HG02943 (cell line): Measurements from ENCODE around the gene SLC25A27.
"Not testable (repeated sequence)": the region's sequence is repeated elsewhere in the genome, so short reads cannot be mapped to it uniquely, and the experiment has no call there.

Source experiments
- ATAC-seq: cut with Tn5 transposase; IDR thresholded peaks from one replicate; pipeline ENCODE4 v1.9.1; 2021; ENCODE audit warnings: mild to moderate bottlenecking, low read depth, moderate library complexity; ENCODE audit not compliant: unreplicated experiment

SLC25A27 gene, protein sequence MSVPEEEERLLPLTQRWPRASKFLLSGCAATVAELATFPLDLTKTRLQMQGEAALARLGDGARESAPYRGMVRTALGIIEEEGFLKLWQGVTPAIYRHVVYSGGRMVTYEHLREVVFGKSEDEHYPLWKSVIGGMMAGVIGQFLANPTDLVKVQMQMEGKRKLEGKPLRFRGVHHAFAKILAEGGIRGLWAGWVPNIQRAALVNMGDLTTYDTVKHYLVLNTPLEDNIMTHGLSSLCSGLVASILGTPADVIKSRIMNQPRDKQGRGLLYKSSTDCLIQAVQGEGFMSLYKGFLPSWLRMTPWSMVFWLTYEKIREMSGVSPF

DNA sequence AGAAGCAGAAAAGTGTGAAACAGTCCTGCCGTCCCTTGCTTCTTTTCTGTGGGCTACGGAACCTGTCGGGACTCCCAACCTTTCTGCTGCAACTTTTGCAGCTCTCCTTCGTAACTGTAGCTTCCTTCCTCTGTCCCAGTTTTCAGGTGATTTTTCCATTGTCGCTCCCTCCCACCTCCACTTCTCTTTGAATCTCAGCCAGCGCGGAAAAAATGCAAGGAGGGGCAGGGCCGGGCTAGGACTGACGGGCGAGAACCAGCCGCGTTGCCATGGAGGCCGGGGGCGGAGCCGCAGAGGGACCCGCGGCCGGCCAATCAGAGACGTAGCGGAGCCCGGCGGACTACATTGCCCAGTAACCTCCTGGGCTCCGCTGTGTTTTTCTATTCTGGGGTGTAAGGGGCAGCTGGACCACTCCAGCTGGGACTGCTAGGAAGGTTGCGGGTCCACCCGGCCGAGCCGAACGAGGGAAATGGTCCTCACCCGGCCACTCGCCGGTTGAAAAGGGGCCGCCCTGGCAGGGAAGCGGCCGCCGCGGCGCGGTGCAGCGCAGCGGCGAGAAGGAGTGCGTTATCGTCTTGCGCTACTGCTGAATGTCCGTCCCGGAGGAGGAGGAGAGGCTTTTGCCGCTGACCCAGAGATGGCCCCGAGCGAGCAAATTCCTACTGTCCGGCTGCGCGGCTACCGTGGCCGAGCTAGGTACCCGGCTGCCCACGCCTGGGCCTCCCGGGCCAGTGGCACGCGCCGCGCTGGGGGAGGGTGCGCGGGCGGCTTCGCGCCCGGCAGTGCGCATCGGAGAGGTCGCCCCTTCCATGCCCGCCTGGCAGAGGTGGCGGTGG lies at the start of gene SLC25A27, which contains the start of gene CYP39A1:
Gene SLC25A27 (plus strand): TSS at position 373 of the 836 bp plus-strand sequence. CDS start 218 bp downstream, at position 591.
Gene CYP39A1 (minus strand): TSS at position 216 of the 836 bp plus-strand sequence. CDS start 236 bp downstream, outside the sequence.
- peak; percentile 100 for ATAC-seq

DNA sequence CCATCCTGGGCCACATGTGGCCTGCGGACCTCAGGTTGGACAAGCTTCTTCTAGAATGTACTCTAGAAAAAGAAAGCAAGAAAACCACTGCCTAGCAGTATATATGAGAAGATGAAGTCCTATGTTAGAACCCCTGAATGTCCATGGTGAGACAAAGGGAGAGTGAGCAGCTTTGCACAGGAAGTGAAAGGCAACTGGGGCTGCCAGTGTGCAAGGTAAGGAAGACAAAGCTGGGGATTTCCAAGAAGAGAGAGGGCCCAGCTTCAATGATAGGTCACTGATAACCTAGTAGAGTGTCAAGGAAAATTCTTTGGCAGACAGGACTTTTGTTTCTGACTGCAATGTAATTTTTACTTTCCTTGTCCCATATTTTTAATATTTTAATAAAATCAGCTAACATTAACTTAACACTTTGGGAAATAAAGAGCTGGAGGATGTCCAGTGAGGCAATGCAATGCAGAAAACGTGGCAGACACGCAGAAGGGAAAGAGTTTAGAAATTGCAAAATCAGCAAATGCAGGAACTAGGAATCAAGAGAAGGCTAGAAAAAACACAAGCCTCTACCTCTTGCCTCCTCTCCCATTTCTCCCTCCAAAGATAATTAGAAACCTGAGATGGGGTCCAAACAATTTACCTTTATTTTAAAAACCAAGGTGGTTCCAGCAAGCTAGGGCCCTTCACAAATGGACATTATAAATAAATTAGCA lies 47.5 kb upstream of the SLC25A27 start:
- no peak for ATAC-seq

DNA sequence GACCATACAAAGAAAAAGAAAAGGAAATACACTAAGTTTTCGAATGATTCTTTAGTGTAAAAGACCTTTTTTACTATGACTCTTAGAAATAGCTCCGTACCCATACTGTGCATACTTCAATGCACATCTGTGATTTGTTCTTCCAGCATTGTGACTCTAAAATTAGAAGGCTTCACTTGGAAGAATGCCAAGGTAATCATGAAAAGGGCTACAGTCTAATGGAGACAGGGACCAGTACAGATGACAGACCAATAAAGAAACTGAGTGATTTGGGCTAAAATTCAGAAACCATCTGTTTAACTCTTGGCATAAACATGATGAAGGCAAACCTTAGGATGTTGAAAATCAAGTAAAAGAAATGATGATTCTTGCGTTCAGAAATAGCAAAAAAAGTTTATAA lies 46.4 kb upstream of the SLC25A27 start:
- ATAC-seq: no peak

DNA sequence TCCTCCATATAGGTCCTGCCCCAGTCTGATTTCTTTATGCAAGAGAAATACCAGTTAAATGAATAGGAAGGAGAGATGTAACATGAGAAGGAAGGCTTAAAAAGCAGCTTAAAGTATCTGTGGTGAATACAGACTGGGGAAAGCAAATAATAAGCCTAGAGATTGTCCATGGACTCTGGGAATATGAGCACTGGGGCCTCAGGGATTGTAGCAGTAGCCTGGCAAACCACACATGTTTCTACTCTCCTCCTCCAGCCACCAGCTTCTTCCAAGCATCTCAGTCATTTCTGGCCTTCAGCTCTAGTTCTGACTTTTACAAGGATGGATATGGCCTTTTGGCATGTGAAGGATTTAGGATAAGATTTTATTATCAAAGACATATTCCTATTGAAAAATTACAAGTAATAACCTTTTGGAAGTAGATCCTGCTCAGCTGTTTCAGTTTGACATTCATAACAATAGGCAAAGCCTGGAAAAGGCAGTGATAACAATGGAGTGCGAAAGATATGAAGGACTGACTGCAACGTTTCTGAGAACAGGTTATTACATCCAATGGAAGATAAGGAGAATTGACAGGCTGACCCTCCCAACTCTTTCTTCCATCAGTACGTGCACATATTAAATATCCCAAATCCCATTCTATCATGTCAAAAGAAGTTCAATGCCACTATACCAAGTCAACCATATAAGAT lies 41.8 kb upstream of the SLC25A27 start:
- no peak for ATAC-seq

DNA sequence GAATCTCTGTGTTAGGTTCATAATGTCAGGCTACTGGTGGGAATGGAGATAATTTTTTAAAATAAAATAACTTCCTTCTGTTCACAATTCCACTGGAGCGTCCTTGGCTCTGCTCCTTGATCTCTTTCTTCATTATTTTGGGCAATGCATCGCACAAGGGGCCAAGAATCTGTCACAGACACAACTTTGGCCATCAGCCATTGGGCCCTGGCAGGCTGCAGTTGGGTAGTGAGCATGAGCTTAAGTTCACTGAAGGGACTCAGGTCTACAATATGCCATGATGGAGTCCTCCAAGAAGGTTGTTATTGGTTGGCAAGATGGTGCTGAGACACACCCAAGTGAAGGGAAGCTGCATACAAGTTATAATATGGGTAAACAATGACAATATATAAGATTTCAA lies 40.1 kb upstream of the SLC25A27 start:
- ATAC-seq: no peak

DNA sequence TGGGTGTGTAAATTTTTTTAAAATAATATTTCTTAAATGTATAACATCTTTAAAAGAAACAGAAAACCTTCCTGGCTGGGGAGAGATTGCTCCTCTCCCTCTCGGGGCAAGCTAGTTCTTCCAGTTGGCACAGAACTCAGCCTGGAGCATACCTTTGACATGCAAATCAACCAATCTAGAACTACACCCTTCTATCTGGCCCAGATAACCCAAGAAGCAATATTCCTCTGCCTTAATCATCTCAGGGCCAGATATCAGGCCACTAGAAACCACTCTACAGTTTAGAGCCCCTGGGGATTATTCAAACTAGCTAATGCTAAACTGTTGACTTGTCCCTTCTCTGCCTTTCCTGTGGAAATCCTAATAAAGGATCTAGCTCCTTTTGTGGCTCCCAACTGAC lies 34.0 kb upstream of the SLC25A27 start:
- no peak for ATAC-seq

DNA sequence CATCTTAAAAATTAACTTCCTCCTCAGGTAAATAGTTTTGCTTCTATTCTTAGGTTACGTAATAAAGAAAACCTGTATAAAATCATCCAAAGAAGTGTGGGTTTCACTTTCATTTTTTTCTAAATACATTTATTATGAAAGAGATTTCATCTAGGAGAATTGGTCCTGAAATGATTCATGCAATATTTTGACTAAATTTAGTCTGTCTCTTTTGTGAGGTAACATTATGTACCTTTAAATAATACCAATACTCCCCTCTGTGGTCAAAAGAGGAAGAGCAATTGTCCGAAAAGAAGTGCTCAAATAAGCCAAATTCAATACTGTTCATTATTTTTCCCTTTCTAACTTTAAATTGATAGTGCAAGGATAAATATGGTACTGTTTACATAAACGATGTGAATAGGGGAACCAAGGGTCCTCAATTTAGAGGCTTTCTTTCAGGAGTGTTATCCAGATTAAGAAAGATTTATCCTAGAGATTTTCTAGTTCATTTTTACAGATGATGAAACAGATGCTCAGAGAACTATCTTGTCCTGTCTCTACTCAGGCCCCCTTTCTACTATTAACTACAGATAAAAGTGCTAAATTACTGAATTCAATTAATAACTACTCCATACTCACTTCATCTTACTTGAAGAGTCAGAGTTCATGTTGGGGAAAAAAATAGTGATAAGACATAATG lies 26.4 kb upstream of the SLC25A27 start:
- ATAC-seq: no peak

DNA sequence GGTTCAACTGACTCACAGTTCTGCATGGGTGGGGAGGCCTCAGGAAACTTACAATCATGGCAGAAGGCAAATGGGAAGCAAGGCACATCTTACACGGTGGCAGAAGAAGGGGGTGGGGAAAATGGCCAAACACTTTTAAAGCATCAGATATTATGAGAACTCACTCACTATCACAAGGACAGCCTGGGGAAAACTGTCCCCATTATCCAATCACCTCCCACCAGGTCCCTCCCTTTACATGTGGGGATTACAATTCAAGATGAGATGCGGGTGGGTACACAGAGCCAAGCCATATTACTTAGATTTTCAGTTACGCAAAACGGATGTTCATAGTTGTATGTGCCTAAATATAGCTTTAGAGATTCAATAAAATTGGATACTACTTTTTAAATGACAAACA lies 25.8 kb upstream of the SLC25A27 start:
- no peak for ATAC-seq

DNA sequence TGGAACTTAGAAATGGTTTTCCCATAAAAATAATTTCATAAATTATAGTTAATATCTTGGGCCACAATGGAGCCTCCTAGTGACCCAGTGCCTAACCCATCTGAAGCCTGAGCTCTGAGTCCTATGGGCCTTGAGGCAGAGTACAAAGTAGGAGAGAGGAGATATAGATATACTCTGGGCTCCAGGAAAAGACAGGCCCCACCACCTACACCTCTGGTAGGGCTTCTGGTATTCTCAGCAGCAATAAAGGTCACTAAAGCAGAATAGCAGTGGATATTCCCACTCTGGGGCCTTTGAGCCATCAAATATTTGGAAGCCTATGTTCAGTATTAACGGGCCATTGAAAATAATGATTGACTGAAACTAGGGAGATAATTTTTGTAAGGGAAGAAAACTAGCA lies 24.3 kb upstream of the SLC25A27 start:
- ATAC-seq: no peak

DNA sequence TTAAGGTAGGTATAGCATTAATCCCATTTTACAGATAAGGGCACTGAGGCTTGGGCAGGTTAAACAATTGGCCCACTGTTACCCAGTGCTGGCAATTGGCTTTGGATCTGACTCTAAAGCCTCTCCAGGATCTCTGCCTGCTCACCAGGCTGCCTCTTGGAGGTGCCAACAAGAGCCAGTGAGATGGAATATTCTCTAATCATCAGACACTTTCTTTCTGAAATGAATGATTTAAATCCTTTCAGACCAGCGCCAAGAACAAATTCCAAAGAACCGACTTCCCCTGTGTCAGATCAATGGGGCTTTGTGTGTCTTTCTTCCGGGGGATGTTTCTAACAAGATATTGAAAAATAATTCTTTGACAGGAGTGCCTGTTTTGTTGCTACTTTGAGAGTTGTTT lies 23.8 kb upstream of the SLC25A27 start:
- ATAC-seq: no peak

DNA sequence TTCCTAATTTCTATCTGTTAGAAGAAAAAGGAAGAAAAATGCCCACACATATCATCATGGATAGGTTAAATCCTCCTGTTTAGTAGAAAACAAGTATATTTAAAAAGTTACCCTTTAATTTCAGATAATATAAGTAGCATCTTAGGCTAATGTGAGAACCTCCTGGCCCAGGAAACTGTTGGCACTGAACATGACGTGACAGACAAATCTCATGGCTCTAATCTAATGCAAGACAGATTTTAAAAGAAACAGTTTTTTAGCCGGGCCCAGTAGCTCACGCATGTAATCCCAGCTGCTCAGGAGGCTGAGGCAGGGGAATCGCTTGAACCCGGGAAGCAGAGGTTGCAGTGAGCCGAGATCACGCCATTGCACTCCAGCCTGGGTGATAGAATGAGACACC lies 23.1 kb upstream of the SLC25A27 start:
- no peak for ATAC-seq

DNA sequence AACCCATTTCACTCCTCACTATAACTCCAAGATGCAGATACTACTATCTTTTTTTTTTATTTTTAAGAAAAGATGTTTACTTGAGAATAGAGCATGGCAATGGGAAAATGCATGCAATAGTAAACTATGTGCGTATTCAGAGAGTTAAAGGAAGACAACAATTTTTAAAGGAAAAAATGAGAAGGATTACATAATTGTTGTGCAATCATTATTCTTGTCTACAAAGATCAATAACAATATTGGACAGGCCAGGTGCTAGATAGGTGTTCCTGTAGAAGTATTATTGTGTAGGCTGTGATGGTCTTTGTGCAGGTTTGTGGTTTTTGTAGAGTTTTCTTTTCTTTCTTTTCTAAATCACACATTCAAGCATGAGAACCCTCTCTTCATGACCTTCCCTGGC lies 20.7 kb upstream of the SLC25A27 start:
- ATAC-seq: no peak

DNA sequence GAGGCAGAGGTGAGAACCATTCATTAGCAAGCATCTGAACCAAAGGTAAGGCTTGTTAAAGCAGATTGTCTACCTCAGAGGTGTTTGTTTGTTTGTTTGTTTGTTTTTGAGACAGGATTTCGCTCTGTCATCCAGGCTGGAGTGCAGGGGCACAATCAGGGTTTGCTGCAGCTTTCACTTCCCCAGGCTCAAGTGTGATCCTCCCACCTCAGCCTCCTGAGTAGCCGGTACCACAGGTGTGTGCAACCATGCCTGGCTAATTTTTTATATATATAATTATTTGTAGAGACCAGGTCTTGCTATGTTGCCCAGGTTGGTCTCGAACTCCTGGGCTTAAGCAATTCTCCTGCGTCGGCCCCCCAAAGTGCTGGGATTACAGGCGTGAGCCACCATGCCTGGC lies 17.3 kb upstream of the SLC25A27 start:
- ATAC-seq: no peak

DNA sequence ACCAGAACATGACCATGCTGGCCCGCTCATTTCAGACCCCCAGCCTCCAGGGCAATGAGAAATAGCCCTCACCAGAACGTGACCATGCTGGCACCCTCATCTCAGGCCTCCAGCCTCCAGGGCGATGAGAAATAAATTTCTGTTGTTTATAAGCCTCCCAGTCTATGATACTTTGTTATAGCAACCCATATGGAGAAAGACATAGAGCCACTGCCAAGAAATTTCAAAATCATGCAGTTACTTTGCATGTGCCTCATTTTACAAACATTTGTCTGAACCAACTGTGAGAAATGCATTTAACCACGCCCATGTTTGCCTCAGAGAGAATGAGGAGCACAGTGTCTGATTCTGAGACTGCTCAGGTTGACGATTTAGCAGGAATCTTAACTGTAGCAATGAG lies 15.6 kb upstream of the SLC25A27 start:
- ATAC-seq: no peak

DNA sequence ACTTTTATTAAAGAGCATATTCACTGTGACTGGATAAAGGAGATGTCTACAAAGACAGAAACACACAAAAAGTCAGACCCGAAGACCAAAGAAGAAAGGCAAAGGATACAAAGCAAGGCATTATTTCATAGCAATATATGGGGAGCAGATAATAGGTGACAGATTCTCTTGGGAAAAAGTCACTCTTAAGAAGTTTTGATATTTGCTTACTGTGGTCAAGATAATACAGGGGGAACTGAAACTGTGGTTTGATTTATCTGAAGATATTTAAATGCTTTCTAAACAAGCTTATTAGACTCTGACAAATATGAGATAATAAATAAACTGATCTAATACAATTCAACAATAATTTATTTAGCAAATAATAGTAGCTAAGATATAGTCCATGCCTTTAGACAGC lies 14.8 kb upstream of the SLC25A27 start:
- no peak for ATAC-seq

DNA sequence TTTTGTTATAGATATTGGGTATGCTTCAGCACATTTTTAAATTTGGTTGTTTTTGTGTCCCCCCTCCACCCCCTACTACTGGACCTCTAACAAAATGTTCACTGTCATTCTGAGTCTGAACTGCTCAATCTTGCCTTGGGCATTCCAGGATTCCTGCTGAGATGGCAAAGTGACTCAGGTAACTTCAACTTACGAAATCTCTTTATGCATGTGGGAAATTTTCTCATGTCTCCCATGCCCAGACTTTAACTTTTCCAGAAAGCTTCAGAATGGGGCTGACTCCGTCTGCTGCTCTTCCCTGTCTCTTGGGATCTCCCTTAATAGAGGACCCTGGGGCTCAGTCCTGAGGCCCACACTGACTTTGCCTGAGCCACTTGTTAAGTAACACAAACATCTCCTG lies 14.1 kb upstream of the SLC25A27 start:
- no peak for ATAC-seq

DNA sequence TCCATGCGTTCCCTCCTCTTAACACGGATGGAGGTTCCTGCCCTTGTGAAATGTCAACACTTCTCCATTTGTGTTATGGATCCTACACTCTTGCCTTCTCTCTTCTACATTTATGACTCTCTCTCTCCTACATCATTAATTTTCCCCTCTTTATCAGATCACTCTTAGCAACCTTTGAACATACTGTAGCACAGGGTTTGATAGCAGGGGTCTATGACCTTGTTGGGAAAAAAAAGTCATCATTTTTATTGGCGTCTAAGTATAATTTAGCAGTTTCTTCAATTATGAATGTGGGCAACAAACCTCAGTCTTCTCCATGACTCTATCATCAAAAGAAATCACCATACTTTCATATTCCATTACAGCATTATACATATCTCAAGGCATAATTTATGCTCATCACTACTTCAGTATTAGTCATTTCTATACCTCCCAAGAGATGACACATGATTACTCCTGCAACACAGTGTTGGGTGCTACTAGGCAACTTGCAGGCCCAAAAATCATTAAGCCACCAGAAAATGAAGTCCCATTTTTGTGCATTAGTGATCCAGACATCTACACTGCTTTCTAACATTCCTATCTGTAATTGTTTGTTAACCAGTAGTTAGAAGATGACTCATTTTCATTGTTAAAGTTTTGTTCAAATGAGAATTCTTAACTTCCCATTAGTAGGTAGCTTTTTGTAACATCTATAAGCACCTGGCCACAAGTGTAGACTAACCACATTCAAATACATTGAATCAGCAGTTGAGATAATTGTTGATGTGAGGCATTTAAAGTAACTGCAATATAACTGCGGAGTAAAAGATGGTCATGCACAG lies 9.6 kb upstream of the SLC25A27 start:
- ATAC-seq: no peak

DNA sequence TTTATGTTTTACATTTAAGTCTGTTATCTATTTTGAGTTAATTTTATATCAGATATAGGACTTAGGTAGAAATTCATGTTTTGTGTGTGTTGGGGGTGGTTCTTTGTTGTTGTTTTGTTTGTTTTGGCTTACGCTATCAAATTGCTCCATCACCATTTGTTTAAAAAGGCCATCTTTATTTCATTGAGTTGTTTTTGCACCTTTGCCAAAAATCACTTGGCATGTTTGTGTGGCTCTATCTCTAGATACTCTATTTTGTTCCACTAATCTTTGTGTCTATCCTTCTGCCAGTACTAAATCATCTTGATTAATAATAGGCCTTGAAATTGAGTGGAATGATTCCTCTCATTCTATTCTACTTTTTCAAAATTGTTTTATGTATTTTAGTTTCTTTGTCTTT lies 7.5 kb upstream of the SLC25A27 start:
- ATAC-seq: no peak

DNA sequence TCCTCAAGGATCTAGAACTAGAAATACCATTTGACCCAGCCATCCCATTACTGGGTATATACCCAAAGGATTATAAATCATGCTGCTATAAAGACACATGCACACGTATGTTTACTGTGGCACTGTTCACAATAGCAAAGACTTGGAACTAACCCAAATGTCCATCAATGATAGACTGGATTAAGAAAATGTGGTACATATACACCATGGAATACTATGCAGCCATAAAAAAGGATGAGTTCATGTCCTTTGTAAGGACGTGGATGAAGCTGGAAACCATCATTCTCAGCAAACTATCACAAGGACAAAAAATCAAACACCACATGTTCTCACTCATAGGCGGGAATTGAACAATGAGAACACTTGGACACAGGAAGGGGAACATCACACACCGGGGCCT lies 4.7 kb upstream of the SLC25A27 start:
- ATAC-seq: not testable (repeated sequence)
